AG10803 (cell line): ENCODE data around the gene TMEM92.

ENCODE experiments used
- DNase-seq: peaks from one replicate; pipeline ENCODE4 v3.0.0; 2010; ENCODE audit warnings: low read depth
- H3K4me3 ChIP-seq: 2 replicates; pipeline ENCODE4 v1.5.1; 2011; ENCODE audit warnings: mild to moderate bottlenecking, low read length, control low read depth
- TF ChIP-seq, protein P1 (sequence below): conservative IDR thresholded peaks from 2 replicates; pipeline ENCODE4 v1.5.1; 2011; ENCODE audit warnings: mild to moderate bottlenecking, low read length, control low read depth, inconsistent platforms

The TMEM92 gene

DNA sequence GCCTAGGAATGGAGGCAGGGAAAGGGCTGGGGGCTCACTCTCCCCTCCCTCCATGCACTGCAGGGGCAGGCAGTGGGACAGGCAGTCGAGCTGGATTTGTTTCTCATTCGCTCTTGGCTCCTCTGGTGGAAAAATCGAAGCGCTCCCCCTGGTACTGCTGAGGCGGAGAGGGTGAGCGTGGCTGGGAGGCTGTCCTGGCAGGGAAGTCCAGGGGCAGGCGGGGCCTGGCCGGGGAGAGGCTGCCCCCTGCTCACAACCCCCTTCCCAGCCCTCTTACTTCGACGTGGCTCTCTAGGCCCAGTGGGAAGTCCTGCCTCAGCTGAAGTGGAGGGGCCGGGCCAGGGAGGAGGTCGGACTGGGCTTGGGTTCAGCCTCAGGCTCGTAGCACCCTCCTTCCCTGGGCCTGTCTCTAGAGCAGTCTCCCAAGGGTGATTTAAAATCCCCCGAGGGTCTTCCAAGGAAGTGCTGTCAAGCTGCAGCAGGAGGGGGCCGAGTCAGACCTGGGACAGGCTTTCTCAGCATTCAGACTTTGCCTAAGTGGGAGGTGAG lies 16.5 kb upstream of the TMEM92 start:
- TF ChIP-seq, protein P1, sequence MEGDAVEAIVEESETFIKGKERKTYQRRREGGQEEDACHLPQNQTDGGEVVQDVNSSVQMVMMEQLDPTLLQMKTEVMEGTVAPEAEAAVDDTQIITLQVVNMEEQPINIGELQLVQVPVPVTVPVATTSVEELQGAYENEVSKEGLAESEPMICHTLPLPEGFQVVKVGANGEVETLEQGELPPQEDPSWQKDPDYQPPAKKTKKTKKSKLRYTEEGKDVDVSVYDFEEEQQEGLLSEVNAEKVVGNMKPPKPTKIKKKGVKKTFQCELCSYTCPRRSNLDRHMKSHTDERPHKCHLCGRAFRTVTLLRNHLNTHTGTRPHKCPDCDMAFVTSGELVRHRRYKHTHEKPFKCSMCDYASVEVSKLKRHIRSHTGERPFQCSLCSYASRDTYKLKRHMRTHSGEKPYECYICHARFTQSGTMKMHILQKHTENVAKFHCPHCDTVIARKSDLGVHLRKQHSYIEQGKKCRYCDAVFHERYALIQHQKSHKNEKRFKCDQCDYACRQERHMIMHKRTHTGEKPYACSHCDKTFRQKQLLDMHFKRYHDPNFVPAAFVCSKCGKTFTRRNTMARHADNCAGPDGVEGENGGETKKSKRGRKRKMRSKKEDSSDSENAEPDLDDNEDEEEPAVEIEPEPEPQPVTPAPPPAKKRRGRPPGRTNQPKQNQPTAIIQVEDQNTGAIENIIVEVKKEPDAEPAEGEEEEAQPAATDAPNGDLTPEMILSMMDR = no peak
- H3K4me3 ChIP-seq = no peak overlapping the region; the same call in 1 of the 2 replicates
- DNase-seq = no peak

DNA sequence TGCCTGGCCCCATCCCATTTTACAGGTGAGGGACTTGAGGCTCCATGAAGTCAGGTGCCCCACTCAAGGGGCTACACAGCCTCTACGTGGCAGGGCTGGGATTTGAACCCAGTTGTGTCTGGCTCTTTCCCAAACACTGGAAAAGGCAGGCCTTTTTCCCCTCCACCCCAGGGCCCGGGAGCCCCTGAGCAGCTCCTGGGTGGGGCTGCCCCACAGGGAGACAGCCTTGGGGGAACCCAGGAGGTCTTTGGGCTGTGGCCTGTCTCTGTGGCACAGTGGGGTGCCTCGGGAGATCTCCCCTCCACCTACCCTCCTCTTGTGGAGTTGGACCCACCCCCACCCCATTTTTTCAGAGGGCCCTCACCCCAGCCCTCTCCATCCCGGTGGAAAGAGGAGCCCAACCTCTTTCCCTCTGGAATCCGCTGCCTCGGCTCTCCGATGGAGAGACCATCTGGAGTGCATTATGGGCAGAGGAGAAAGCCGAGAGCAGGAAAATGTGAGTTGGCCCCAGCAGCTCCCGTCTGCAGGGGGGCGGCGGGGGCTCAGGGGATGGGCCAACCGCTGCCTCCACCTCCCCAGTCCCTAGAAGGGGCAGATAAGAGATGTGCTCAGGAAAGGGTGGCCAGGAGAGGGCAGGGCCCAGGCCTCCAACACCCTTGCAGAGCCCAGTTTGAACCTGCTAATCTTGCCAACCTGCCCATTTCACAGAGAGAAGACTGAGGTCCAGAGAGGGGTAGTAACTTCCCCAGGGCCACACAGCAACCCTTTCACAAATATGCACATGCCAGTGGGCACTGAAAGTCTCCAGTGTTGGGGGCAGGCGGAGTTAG lies 15.4 kb upstream of the TMEM92 start:
- TF ChIP-seq, protein P1 = no peak
- DNase-seq = peak; percentile 83
- H3K4me3 ChIP-seq = peak overlapping the region; percentile 38

DNA sequence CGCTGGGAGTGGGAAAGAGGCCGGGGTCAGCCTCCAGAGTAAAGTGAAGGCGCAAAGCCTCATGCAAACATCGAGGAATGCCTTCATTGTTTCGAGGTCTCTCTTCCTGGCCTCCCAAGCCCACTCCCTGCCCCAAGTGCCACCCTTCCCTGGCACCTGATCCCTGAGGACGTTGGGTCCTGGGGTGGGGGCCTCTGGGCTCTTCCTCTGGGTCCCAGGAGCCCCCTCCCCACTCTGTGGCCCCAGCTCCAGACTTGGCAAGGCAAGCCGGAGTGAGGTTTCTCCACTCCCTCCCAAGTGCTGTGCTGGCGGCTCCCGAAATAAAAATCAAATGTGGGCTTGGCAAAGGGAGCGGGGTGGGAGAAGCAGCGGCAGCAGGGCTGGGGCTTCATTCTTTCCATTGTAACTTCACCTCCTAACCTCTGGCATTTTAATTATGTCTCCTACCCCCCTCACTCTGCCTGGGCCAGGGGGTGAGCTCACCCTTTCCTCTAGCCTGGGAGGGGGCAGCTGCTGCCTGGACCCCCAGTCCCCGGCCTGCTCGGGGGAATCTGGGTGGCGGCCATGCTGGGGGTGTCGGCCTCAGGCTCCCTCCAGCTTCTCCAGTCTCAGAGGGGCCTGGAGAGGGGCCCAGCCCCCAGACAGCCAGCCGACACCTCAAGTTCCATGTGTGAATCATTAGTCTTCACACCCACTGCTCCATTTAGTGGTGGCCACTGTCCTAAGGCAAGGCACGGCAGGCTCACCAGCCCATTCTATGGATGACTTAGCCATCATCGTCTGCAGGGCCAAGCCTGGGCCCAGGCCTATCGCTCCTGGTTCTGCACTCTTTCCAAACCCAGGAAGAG lies 14.6 kb upstream of the TMEM92 start:
- H3K4me3 ChIP-seq = peak overlapping the region; percentile 38
- DNase-seq = peak; percentile 55
- TF ChIP-seq, protein P1 = no peak

DNA sequence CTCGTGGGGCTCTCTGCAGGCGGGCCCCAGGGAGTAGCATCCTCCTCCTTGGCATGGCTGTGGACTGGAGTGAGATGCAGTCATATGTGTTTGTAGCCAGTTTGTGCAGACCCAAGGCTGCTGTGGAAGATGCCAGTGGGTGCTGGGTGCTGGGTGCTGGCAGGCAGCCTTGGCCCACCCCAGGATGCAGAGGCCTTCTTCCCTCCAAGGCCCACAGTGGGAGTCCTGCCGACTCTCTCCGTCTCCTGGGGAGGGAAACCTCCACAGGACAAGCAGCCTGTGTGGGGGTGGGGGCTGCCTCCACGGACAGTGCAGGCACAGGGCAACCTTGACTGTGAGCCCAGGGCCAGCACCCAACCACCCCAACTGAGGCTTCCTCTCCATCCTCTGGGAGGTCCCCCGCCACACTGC lies 13.8 kb upstream of the TMEM92 start:
- TF ChIP-seq, protein P1 = no peak
- no peak for DNase-seq

DNA sequence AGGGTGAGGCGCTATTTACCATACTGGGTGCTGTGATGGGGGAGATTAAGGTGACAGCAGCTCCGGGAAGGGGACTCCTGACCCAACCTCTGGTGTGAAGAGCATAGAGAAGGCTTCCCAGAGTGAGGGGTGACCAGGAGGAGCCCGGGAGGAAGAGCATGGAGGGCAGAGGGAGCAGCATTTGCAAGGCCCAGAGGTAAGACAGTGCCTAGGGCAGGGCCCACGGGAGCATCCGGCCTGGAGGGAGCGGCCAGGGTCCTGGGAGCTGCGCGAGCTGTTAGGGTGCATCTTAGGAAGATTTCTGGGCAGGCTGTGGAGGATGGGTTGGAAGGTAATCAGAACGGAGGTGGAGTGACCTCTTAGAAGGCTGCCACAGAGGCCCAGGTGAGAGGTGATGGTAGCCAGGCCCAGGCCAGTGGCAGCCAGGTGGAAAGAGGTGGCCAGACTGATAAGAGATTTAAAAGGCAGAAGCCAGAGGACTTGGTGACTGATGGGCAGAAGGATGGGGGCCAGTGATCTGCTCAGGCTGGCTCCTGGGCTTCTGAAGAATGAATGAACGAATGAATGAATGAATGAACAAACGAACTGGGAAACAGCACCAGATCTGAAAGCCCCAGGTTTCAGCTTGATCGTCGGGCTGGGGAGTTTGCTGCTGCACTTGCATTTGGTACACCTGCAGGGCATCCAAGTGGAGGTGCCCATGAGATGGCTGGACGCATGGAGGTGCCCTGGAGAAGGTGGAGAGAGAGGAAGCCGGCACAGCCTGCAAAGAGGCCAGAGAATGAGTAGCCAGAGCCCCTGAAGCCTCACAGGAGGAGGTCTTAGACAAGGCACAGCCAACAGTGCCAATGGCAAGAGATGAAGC lies 13.0 kb upstream of the TMEM92 start:
- TF ChIP-seq, protein P1 = no peak
- H3K4me3 ChIP-seq = no peak overlapping the region
- no peak for DNase-seq

More for the DNA sequence above, 13.8 kb upstream of the TMEM92 start:
- no peak overlapping the region for H3K4me3 ChIP-seq

DNA sequence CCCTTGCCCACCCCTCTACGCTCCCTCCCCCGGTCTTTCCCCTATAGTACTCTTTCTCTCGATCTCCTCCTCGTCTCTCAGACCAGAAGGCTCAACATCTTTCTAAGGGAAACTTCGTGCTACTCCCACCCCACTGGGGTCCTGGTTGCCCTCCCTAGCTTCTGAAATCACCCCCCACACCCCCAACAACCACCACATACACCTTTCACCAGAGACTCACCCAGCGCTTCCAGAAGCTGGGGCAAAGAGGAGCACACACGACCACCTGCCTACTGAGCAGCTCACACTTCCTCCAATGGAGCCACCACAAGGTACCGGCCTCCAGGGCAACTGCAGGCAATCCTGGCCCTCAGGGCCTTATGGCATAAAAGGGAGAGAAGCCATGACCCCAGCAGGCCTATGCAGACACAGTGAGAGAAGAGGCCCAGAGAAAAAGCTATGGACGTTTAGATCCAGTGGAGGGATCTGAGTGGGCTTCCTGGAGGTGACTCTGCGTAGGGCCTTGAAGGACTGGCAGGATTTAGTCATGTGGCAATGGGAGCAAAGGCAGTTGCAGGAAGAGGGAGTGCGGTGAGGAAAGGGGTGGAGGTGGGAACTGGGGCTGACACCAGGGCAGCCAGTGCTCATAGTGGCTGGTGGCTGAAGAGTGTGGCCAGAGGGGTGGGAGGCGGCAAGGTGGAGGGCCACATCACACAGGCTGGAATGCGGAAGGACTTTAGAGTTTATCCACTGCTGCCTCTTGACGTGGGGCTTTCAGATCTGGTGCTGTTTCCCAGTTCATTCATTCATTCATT lies 12.1 kb upstream of the TMEM92 start:
- DNase-seq = no peak
- H3K4me3 ChIP-seq = no peak overlapping the region
- TF ChIP-seq, protein P1 = no peak
